ENCODE data around the gene PDZD2. TPM values are rescaled to one million over a fixed set of nuclear protein-coding genes. Genes with fewer than 3 reads are reported as not detected.

Gene PDZD2
- total and polyA plus RNA-seq, 3 donors from 2014 or later: 47.3 to 89.1 (median 83.9) TPM

- WGBS, 2 donors: 71 to 100% methylated on average over 2 of the region's 2 CpGs
- Histone ChIP-seq H3K4me3 (no peak overlapping the region), H3K4me1 (no peaks in the 10 kb centered on the region), H3K27ac (no peak overlapping the region), H3K36me3 (ENCODE audit: low read depth, missing control alignments) (no peaks in the 10 kb centered on the region), H3K27me3 (no peaks in the 10 kb centered on the region), H3K9me3 (no peaks in the 10 kb centered on the region)
- no peak for DNase-seq
- intact Hi-C loops (cut with DNase I; ENCODE audit: low total_unique reads): no loop called here
- TF ChIP-seq CTCF (IDR thresholded peaks at IDR 0.05) (no peak), POLR2A (IDR thresholded peaks at IDR 0.05) (no peak)
Observed at GRCh38 chr5:31833710-31834109, 194.8 kb downstream of the PDZD2 start.

- no peak for TF ChIP-seq POLR2A (IDR thresholded peaks at IDR 0.05)
- no peak for TF ChIP-seq CTCF (IDR thresholded peaks at IDR 0.05)
- Histone ChIP-seq H3K27ac (no peak overlapping the region), H3K27me3 (no peaks in the 10 kb centered on the region), H3K9me3 (no peaks in the 10 kb centered on the region), H3K4me3 (no peak overlapping the region), H3K4me1 (no peaks in the 10 kb centered on the region), H3K36me3 (ENCODE audit: low read depth, missing control alignments) (no peaks in the 10 kb centered on the region)
- no peak for DNase-seq
- 83 to 89% methylated on average over 10 of the region's 10 CpGs for WGBS, 2 donors
- intact Hi-C loops (cut with DNase I; ENCODE audit: low total_unique reads): no loop called here
Observed at GRCh38 chr5:31844622-31845345, 205.9 kb downstream of the PDZD2 start.

- no peaks in the 10 kb centered on the region for H3K27me3 ChIP-seq
- no peak overlapping the region for H3K27ac ChIP-seq
- intact Hi-C loops (cut with DNase I; ENCODE audit: low total_unique reads): no loop called here
- no peaks in the 10 kb centered on the region for H3K9me3 ChIP-seq
- H3K4me3 ChIP-seq: no peak overlapping the region
- H3K4me1 ChIP-seq: no peaks in the 10 kb centered on the region
- TF ChIP-seq CTCF (IDR thresholded peaks at IDR 0.05): no peak
- TF ChIP-seq POLR2A (IDR thresholded peaks at IDR 0.05): no peak
- no peak for DNase-seq
- 56 to 70% methylated on average over 3 of the region's 3 CpGs for whole genome bisulfite sequencing, 2 donors
- no peaks in the 10 kb centered on the region for H3K36me3 ChIP-seq (ENCODE audit: low read depth, missing control alignments)
Observed at GRCh38 chr5:31845361-31845760, 206.4 kb downstream of the PDZD2 start.

- H3K4me1 ChIP-seq: no peaks in the 10 kb centered on the region
- H3K9me3 ChIP-seq: no peaks in the 10 kb centered on the region
- no peaks in the 10 kb centered on the region for H3K36me3 ChIP-seq (ENCODE audit: low read depth, missing control alignments)
- no peak overlapping the region for H3K4me3 ChIP-seq
- TF ChIP-seq CTCF (IDR thresholded peaks at IDR 0.05) (no peak), POLR2A (IDR thresholded peaks at IDR 0.05) (no peak)
- no peak for DNase-seq
- intact Hi-C loops (cut with DNase I; ENCODE audit: low total_unique reads): no loop called here
- H3K27ac ChIP-seq: no peak overlapping the region
- 74 to 77% methylated on average over 1 of the region's 1 CpG for WGBS, 2 donors
- no peaks in the 10 kb centered on the region for H3K27me3 ChIP-seq
Observed at GRCh38 chr5:31846934-31847333, 208.0 kb downstream of the PDZD2 start.

GRCh38 chr5:31847354-31847753 is 208.4 kb downstream of the PDZD2 start:
- intact Hi-C loops (cut with DNase I; ENCODE audit: low total_unique reads): no loop called here
- 78 to 86% methylated on average over 7 of the region's 7 CpGs for whole genome bisulfite sequencing, 2 donors
- H3K36me3 ChIP-seq (ENCODE audit: low read depth, missing control alignments): no peaks in the 10 kb centered on the region

More at GRCh38 chr5:31847354-31847753, 208.4 kb downstream of the PDZD2 start:
- no peak for DNase-seq
- Histone ChIP-seq H3K4me3 (no peak overlapping the region), H3K27me3 (no peaks in the 10 kb centered on the region), H3K9me3 (no peaks in the 10 kb centered on the region), H3K27ac (no peak overlapping the region), H3K4me1 (no peaks in the 10 kb centered on the region)
- TF ChIP-seq CTCF (IDR thresholded peaks at IDR 0.05) (no peak), POLR2A (IDR thresholded peaks at IDR 0.05) (no peak)

Measured in testis (tissue), 3 donors.